NB4 (cell line): ENCODE data around the gene RIOK1.

ENCODE experiments used
- MYC ChIP-seq: IDR thresholded peaks from 2 replicates; pipeline ENCODE4 v1.6.1; 2011; ENCODE audit warnings: low read depth, low read length
- POLR2A ChIP-seq: IDR thresholded peaks from 2 replicates; pipeline ENCODE4 v1.6.1; 2011; ENCODE audit warnings: mild to moderate bottlenecking; ENCODE audit not compliant: insufficient read length; ENCODE audit errors: extremely low read depth

DNA sequence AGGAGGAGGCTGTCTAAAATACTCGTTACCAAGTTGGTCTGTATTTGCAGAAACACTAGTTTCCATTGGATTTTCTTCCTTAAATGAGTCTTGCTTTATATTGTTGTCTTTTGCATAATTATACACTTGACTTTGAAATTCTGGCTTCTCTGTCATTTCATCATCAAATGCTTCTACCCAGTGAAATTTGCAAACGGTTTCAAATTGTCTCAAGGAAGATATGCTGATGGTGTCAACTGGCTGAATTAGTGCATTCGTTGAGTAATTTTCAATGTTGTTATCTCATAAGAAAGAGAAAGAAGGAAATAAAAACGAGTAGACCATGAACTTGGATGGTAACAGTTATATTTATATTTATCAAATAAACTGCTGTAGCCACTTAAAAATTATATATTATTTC lies 10.9 kb upstream of the RIOK1 start:
- no peak for TF ChIP-seq POLR2A
- TF ChIP-seq MYC: no peak
